Activated T-helper 1 cell treated with anti-CD3 and anti-CD28 coated beads, Interleukin-2, amount 50 U/mL, for 16 hours (primary cell): ENCODE results near the gene PRKCH.

ENCODE experiments used
- DNase-seq, 2 donors: peaks; one replicate each; pipeline ENCODE4 v3.0.0-alpha.2; 2020; ENCODE audit warnings: low read depth in 1 of 2, low spot score in 1 of 2

Gene PRKCH

DNA sequence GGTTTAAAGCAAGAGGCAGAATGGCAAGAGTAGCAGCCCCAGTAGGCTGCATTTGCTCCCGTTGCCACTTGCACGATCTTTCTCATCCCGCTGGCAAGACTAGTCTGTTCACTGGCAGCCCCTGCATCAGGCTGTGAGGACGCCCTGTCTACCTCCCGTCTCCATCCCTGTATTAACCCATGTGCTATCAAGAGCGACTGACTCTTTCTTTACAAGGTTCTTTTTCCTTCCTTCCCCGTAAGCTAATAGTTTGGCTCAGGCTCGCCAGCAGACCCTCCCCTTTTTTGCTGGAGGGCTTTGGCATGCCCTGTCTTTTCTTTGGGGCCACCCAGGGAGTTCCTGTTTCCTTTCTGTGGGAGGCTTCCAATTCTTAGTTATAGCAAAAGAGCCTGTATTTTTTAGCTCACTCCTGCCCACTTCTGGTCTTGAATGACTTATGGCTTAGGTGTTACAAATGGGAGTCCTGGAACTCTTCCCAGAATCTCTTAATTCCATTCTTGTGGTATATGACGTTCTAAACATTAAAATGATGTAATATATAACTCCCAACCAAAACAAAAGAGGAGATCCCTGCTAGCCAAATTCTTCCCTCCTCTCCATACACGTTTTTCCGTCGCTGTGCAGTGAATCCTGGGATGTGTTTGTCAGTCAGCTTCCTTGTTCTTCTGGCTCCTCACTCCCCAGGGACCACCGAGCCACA is 149.0 kb downstream of the PRKCH start:
- no peak for DNase-seq

DNA sequence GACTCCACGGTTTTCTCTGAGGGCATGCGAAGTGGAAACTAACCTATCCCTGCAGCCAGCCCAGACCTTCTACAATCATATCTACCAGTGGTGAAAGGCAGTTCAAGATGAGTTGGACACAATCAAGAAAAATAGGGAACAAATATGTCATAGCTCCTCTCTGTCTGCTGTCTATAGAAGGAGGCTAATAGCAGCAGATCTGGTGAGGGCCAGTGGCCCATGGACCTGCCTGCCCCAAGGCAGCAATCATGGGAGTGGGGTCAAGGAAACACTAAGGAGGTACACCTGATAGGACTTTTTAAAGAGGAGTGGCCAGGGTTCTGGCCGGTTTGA is 149.5 kb downstream of the PRKCH start:
- DNase-seq = no peak

DNA sequence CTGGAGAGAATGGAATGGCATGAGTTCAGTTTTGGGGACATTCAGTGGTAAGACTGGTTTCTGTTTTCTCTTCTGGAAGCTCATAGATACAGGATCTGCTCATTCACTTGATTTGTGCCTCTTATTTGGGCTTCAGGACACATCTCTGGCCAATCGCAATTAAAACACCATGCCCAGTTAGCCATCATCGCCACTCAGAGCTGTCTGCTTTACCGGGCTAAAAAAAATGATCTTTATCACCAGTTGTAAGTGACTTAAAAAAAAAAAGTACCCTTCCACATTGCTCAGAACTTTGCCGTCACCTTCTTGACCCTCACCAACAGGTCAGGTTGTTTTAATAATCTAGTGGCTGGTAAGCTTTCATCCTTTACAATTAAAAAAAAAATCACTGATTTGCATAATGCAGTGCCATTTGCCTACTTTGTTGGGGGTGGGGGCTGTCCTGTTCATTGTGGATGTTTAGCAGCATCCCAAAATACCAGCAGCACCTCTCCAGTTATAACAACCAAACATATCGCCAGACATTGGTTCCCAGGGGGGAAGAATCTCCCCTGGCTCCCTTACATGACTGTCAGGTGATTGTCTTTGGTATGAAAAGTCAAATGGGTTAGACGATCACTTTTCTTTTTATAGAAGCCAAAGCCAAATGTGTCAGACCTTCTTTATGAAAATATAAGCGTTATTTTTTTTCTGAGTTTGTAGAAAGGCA is 150.1 kb downstream of the PRKCH start:
- no peak for DNase-seq

DNA sequence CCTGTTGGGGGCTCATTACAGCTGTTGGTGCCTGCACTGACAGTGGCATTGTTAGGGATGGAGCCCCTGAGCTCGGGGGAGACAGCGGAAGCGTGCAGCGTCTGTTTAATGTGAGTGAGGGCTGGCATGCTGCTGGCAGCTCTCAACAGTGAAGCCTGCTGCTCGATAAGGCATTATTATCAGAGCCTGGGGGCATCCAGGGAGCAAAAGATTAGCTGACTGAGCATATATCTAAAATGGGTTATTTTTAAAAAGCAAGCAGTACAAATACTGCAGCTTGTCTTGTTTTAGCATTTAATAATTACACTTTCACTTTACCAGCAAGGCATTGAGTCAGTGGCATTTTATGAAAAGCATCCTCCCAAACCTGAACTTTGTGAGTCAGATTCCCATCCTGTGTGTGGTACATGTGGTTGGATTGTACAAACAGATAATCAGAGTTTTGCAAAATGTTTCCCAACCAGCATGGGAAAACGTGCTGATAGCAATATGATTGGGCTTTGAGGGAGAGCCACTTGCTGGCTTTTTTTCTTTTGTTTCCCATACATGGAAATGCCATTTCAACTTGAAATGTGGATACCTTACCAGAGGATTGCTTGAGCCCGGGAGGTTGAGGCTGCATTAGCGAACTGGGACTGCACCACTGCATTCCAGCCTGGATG is 150.8 kb downstream of the PRKCH start:
- no peak for DNase-seq

DNA sequence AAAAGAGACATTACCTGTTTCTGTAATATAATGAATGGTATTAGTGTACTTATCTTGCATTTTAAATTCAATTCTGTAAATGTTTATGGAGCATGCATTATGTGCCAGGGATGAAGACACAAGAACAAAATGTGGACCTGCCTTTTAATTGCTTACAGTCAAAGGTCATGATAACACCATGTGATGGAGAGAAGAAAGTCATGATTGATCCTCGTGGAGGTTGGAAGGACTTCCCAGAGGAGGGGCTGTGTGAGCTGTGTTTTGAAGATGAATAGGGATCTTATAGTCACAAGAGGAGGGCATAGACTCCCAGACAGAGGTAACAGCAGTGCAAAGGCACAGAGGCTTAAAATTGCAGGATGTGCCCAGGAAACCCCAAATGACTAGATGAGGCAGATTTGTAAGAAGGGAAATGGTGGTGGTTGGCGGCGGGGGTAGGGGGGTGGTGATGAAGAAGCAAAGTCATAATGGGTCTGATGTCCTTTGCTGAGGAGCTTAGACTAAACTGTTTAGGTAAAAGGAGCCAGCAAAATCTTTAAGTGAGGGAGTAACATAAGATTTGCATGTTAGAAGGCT is 151.5 kb downstream of the PRKCH start:
- peak; percentile 35 to 59 for DNase-seq

DNA sequence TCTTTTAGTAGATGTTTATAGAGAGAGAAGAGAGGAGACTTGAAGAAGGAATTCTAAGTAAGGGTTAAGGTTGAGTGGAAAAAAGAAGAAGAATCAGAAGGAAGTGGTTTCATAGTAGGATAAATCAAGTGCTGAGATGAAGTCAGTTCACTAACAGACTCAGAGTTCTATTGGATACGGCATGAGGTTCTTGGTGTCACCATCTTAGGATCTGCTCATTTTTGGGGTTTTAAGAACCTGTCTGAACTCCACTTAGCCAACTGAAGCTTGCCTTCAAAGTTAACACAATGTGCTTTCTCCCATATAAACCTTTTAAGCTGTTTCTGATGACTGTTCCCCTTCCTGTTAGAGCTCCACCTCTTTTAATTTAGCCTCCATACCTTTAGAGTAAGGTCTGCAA is 152.6 kb downstream of the PRKCH start:
- no peak for DNase-seq

DNA sequence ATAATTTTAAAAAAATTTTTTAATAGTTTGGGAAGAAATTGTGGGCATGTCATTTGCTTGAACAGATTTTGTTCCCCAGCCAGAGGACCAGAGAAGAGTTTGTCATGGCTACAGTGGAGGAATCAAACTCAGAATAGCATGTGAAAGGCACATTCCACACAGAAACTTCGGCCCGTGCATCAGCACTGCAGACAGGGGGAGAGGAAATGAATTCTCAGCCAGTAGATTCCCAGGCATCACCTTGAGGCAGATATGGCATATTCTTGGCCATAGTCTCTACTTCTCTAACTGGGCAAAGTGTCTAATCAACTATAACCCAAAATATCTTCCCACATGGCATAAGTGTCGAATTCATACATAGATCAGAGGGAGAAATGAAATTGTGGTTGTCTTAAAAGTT is 153.3 kb downstream of the PRKCH start:
- DNase-seq = no peak

DNA sequence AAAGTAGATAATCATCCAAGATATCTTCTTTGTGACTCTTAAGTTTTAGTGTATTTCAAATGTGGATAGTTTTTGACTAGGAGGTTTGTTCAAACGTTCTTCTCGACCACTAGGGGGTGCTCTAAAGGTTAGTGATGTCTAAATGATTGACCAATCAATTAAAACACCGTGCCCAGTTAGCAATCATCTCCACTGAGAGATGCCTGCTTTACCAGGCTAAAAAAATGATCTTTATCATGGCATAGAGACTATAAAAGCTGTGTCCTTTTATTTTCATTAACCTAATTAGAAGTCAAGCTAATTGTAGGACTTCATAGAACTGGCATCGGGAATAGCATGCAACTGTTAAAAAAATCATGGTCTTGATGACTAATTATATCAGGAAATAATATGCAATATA is 153.9 kb downstream of the PRKCH start:
- no peak for DNase-seq

DNA sequence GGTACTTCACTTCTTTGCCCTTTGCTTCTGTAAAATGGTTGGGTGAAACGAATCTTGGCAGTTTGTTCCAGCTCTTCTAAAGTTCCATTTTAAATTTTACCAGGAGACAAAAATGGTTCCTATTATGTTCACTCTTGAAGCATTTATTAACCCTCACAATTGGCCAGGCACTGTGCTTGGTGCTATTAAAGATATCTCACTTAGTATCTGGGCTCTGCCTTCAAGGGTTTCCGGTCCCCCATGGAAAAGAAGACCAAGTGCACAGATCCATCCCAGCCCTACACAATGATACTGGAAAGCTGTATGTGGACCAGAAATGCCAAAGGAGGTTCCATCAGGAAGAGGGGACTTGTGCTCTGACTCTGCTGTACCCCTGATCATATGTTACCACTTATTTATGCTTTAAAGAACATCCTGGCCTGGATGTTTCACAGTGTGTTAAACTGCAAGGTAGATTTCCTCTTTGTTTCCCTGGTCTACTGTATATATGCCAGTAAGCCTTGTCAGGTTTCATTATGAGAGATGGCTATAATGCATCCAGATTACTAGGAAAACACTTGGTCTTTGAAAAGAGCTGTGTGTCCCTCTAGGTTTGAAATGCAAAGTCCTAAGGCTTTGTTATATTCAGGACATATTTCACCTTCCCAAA is 154.8 kb downstream of the PRKCH start:
- DNase-seq = no peak

DNA sequence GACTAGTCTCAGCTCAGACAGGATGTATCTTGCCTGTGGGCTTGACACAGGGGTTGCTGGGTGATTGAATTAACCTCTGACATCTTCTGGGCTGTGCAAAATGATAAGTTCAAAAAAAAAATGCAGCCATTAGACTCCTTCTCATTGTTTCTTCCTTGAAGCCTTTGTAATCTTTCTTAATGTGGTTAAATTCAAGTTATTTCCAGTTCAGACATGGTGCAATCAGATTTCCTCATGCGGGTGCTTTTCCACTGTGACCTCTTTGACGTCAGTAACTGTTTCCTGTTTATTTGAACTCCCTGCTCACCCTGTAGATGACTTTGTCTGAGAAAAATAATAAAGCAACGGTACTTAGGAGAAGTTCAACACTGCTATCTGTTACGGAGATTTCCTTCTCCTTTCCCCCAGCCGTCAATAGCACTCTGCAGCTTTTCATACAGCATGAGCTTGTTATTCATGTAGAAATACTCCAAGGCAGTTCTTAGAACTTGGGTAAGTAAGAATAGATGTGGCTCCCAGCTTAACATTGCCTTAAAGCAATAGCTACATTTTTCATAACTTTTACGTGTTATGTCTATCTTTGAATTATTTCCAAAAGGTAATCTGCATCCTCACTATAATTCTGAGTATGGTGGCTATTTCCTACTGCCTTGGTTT is 155.5 kb downstream of the PRKCH start:
- peak in 1 of 2 donors; percentile 43 for DNase-seq

DNA sequence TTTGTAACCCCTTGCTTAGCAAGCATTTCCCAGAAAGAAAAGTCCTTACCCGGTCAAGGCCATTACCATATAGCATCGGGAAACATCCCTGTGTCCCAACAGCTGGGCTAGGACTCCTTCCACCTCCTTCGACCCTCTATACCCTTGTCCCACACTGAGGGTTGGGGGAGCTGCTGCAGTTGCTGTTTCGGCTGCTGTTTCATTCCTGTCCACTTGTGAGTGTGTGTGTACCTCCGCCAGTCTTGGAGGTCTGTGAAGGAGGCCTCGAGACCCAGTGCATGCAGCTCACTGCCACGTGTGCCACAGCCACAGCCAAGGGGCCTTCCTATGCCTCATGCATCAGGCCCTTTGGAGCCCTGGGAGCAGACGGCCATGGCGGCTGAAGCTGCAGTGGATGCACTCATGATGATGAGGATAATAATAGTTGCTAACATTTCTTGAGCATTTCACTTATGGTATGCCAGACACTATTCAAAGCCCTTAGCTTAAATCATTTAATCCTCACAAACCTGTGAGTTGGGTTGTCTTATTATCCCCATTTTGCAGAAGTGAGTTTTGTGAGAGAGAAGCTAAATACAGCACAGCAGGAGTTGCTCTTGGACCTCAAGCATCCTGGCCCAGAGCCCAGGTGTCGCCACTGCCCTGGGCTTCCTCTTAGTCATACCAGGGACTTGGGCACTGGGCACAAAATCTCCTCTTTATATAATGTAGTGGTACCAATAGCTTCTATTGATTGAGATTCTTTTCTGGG is 156.5 kb downstream of the PRKCH start:
- DNase-seq = no peak

DNA sequence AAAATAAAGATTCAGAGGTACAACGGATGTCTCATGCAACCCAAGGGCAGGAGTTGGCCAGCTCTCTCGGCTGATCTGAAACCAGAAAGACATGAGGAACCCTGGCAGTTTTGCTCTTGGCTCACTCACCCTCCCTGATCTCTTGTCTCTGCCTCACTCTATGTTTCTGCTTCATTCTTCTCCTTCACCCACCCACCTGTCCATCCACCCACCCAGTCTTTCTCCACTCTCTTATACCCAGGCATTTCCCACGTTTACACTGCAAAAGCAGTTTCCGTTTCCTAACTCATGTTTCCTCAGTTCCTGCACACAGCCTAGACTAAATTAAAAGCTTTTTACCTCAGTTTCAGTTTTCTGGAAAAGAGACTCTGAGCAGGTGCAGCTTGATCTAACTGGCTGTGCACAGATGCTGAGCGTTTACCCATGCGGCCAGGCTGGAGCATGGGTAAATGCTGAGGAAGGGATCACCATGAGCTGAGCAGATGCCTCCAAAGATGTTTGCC is 157.6 kb downstream of the PRKCH start:
- DNase-seq = no peak

DNA sequence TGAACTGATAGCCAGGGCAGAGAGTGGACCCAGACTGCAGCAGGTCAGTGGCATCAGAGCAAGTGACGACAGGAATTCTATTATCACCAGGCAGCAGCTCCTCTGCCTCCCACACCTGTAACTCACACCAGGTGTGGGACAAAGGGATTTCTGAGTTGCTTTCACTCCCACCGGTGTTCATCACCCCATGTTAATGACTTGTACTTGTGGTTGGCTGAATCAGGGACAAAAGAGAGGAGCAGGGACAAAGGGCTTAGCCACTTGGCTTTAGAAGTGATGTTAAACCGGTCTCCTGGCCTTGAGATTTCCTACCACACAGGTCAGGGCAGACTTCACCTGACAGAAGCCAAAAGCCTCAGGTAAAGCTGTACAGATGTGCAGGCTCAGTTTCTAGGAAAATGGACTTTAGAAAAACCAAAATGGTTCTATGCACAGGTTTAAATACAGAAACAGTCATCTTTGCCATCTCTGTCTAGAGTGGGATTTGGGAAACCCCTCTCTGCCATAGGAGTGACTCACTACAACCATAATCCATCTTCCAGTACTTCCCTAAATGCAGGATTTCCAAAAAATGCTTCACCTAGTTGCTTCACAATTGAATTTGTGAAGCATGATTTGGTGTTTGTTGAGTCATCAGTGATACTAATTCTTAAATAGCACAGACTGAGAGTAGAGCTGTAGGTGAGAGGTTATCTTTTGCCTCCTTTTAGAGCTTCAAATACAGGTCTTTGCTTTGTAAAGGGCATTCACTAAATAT is 158.5 kb downstream of the PRKCH start:
- no peak for DNase-seq

DNA sequence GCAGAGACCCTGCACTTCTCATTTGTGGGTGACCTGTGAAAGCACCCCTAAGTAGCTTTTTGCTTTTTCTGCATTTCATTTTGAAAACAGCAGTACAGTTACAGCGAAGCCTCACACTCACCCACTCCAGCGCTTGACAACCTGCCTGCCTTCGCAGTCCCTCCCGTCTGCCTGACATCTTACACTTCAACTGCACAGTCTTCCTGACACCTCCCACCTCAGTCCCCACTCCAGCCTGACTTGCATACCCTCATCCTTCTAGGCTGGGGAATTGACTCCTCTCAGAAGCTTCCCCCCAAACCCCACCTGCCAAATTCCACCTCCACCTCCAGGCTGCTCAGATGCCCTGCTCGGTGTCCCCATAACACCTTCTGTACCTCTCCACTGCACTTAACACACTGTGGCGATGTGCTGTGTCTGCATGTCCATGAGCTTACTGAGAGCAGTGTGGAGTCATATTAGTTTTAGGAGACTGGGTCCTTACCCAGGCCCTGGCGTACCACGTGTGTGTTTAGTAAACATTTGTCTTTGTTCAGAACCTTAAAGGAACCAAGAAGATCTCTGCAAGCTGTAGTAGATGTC is 159.4 kb downstream of the PRKCH start:
- no peak for DNase-seq

DNA sequence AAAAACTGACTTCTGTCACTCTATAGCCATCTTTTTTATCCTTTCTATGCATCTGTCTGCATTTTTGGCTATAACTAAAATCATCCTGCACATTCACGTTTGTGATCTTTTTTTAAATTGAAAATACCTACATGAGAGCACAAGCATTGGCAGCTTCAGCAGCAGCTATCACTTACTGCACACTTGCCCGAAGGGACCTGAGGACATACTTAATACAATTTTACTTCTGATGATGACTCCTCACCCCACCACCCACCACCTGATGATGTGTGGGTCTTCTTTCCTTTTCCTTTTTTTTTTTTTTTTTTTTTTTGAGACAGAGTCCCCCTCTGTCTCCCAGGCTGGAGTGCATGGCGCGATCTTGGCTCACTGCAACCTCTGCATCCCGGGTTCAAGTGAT is 160.3 kb downstream of the PRKCH start:
- DNase-seq = no peak

DNA sequence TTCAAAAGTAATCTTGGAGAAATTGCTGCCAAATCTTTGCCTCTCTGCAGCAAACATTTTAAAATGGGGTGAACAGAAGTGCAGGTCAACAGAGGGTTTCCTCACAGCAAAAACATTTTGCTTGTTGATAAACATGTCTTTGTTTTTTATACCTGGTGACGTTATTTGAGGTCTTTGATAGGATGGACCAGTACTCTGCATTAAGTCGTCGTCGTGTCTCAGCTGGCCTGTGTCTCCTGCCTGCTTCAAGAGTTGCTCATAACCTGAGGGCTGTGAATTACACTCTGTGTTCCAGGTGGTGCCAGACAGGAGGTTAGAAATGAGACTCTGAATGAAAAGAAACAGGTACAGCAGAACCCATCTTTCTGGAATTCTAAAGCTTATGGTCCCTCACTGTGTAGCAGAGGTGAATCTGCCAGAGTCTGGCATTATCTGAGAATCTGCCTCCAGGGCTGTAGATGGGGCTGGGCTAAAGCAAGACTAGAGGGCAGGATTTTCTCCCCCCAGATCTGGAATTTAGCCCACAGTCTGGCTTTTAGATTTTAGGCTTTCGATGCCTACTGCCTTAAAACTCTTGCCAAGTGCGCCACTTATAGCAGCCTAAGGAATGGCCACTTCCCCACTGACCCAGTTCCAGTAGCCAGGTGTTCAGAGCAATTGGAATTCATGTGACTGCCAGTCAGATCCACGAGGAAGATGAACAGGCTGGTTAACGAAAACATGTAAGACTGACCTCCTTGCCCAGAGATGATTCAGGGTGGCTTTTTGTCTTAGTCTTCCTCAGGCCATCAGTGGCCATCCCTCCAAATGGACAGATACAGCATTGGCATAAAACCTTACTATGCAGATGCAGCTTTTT is 161.2 kb downstream of the PRKCH start:
- DNase-seq = no peak

DNA sequence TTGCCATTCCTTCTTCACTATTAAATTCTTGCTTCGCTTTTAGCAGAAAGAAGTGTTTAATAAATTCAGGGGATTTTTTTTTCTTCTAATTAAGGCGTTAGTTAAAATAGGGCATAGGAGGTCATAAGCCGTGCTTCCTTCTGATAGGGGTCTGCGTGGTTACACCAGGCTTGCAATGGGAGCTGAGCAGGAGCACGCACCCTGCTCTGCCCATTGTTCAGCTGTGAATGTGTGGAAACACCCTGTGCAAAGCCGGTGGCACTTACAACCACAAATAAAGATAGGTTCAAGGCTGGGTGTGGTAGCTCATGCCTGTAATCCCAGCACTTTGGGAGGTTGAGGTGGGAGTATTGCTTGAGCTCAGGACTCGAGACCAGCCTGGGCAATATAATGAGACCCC is 162.1 kb downstream of the PRKCH start:
- no peak for DNase-seq

DNA sequence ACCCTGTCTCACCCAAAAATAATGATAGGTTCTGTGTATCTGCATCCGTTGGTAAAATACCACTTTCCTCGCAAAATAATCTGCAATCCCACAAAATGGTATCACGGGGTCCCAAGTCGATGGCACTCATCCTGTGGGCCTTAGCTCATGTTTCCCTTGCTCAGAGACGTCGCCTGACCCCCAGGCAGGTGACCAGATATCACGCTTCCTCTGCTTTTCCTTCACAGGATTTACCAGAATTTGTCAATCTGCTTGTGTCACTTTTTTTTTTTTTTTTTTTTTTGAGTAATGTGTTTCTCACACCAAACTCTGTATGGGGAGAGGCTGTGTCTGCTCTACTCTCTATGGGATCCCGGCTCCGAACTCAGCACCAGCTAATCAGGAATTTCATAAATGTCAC is 162.7 kb downstream of the PRKCH start:
- no peak for DNase-seq
